ENCODE measurements around the gene FIP1L1.

DNA sequence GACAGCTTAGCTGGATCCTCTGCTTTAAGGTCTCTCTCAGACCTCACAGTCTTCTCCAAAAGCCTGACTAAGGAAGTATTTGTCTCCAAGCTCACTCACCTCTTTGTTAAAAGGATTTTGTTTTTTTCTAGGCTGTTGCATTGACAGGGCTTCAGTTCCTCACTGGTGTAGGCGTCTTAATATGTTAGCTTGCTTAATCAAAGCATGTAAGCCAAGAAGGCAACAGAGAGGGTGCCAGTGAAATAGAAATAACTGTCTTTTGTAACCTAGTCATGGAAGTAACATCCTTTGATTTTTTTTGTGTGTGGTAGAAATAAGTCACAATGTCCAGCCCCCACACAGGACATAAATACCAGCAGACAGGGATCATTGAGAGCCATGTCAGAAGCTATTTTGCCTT, 58.8 kb downstream of the FIP1L1 start:
- TF ChIP-seq, protein P1, sequence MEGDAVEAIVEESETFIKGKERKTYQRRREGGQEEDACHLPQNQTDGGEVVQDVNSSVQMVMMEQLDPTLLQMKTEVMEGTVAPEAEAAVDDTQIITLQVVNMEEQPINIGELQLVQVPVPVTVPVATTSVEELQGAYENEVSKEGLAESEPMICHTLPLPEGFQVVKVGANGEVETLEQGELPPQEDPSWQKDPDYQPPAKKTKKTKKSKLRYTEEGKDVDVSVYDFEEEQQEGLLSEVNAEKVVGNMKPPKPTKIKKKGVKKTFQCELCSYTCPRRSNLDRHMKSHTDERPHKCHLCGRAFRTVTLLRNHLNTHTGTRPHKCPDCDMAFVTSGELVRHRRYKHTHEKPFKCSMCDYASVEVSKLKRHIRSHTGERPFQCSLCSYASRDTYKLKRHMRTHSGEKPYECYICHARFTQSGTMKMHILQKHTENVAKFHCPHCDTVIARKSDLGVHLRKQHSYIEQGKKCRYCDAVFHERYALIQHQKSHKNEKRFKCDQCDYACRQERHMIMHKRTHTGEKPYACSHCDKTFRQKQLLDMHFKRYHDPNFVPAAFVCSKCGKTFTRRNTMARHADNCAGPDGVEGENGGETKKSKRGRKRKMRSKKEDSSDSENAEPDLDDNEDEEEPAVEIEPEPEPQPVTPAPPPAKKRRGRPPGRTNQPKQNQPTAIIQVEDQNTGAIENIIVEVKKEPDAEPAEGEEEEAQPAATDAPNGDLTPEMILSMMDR (IDR thresholded peaks at IDR 0.05) = no peak
- TF ChIP-seq EZH2 (IDR thresholded peaks at IDR 0.05; ENCODE audit: borderline replicate concordance, insufficient read depth, low read depth, low read length, poor library complexity, severe bottlenecking) = no peak

All from B cell (primary cell).